A204.1 (cell line): Measurements from ENCODE around the gene OR2B6.

Source experiments
- FAIRE-seq: peaks from 2 replicates; lab custom pipeline; 2012; peaks lifted over from hg19 to GRCh38; lab: Jason Lieb, UNC

Gene OR2B6

DNA sequence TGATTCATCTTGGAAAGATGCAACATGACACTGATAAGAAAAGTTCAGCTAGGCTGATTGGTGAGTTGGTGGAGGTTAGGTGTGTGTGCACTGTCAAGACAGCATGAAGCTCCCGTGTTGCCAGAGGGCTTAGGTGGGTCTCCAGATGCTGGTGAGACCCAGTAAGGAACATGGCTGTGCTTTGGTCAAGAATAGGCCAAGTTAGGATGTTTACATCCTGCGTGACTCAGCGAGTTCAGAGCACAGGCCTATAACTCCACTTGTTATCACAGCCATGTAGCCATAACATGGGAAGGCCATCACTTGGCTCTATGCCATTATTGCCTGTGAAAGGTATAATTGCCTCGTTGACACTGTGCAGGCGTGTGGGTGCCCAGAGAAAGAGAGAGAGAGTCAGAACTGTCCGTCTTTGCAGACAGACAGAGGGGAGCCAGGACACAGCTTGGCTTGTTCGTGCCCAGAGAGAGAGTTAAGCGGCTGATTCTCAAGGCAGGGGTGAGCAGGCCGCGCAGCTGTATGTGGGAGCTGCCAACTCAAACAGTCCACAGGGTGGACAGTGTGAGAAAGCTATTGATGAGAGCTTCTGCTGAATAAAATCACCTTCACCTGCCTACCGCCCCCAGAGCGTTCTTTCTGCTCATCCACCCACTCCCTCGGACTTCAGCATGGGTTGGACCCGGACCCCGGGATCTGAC, 43.5 kb downstream of the OR2B6 start:
- FAIRE-seq = no peak

GRCh38 chr6:28001351-28001750, 44.3 kb downstream of the OR2B6 start:
- no peak for FAIRE-seq

DNA sequence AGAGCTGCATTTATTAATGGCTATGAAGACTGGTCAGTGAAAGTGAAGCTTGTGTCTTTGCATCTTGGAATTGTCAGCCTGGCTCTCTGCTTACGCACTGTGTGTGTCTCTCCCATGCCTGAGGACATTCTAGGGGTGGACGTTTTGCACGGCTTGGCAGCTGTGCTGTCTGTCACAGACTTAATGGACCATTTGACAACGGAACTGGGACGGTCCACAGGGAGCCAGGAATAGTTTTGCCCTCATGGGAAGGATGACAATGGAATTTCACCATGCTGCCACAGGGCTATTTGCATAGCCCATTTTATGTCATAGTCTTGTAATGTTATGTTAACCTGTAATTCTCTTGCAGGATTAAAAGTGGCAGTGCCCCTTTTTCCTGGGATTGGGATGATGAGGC, 44.7 kb downstream of the OR2B6 start:
- no peak for FAIRE-seq

DNA sequence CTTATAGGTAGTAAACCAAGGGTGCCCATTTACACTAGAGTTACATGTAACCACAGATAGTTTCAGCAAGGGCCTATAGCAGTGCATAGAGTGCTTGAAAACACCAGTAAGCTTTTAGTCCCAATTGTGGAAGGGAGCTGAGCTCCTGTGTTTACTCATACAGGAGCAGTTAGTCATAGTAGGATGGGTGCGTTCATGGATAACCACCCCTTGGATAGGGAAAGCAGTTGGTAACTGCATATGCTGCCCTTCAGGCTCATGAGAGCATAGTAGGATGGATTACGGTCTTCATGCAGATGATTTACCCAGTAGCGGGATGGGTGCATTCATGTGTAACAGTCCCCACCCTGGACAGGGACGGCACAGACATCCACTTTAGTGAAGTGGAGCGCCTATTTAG, 45.1 kb downstream of the OR2B6 start:
- FAIRE-seq = no peak

- FAIRE-seq = no peak
These were observed 46.0 kb downstream of the OR2B6 start for GRCh38 chr6:28003059-28003458.

GRCh38 chr6:28003661-28004060, 46.6 kb downstream of the OR2B6 start:
- FAIRE-seq = no peak

- no peak for FAIRE-seq
These were observed 47.5 kb downstream of the OR2B6 start for GRCh38 chr6:28004350-28005151.

DNA sequence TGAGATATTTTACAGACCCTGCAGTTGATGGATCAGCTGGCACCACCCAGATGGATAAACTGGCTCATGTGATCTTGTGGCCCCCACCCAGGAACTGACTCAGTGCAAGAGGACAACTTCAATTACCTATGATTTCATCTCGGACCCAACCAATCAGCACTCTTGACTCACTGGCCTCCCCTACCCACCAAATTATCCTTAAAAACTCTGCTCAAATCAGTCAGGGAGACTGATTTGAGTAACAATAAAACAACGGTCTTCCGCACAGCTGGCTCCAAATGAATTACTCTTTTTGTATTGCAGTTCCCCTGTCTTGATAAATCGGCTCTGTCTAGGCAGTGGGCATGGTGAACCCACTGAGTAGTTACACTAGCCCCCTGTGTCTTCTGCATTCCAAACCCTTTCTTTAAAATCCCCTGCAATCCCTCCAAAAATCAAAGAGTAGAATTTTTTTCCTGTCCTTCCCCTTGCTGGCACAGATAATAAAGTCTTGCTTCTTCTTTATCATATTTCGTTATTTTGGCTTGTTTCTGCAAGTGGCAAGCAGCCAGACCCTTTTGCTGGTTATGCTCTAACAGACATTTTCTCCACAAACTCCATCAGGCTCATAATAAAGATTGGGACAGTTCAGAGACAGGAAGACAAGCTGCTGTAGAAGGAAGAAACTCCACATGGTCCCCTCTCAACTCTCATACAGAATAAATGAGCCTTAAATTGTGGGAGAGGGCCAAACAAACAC, 48.3 kb downstream of the OR2B6 start:
- FAIRE-seq = no peak

DNA sequence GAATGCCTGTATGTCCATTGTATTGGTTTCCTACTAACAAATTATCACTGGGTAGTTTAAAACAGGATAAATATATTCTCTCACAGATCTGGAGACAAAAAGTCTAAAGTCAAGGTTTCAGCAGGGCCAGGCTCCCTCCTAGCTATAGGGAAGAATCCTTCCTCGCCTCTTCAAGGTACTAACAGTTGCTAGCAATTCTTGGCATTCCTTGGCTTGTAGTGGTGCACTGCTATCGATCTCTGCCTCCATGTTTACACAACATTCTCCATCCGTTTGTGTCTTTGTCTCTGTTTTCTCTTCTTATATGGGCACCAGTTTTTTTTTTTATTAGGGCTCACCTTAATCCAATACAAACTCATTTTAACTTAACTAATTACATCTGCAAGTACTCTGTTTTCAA, 48.9 kb downstream of the OR2B6 start:
- FAIRE-seq = no peak
